HG02642 (cell line): ENCODE results near the gene GABARAPL2.

Source experiments
- ATAC-seq: cut with Tn5 transposase; IDR thresholded peaks from one replicate; pipeline ENCODE4 v1.9.1; 2021; ENCODE audit warnings: mild to moderate bottlenecking; ENCODE audit not compliant: unreplicated experiment, poor library complexity

Gene GABARAPL2

GRCh38 chr16:75550211-75550662 lies 15.9 kb upstream of the GABARAPL2 start:
- peak; percentile 75 for ATAC-seq

GRCh38 chr16:75552951-75553350 lies 13.2 kb upstream of the GABARAPL2 start:
- no peak for ATAC-seq

GRCh38 chr16:75555213-75555706 lies 10.9 kb upstream of the GABARAPL2 start:
- peak; percentile 14 for ATAC-seq

GRCh38 chr16:75555707-75556430 lies 10.3 kb upstream of the GABARAPL2 start, which contains the start of gene TMEM231:
Gene TMEM231, minus strand, starts transcription at chr16:75556252. Its CDS starts 43 bp downstream, at chr16:75556209.
- peak; percentile 98 for ATAC-seq

GRCh38 chr16:75556431-75556950 lies 9.7 kb upstream of the GABARAPL2 start:
- ATAC-seq = no peak

- no peak for ATAC-seq
These were observed 7.3 kb upstream of the GABARAPL2 start for GRCh38 chr16:75558846-75559401.

- ATAC-seq = no peak
These were observed 6.4 kb upstream of the GABARAPL2 start for GRCh38 chr16:75559564-75560372.

GRCh38 chr16:75565640-75566039 lies 539 bp upstream of the GABARAPL2 start:
- peak; percentile 7 for ATAC-seq

GRCh38 chr16:75566758-75567255 lies 628 bp downstream of the GABARAPL2 start:
- peak; percentile 16 for ATAC-seq

- no peak for ATAC-seq
These were observed 1.7 kb downstream of the GABARAPL2 start for GRCh38 chr16:75567911-75568310.

GRCh38 chr16:75570396-75571065 lies 4.4 kb downstream of the GABARAPL2 start:
- ATAC-seq = no peak

GRCh38 chr16:75572864-75573542 lies 6.8 kb downstream of the GABARAPL2 start:
- ATAC-seq = no peak

GRCh38 chr16:75573955-75574354 lies 7.8 kb downstream of the GABARAPL2 start:
- ATAC-seq = no peak

- no peak for ATAC-seq
These were observed 9.8 kb downstream of the GABARAPL2 start for GRCh38 chr16:75575958-75576357.

GRCh38 chr16:75576384-75576811 lies 10.2 kb downstream of the GABARAPL2 start:
- peak; percentile 74 for ATAC-seq

GRCh38 chr16:75578212-75578611 lies 12.0 kb downstream of the GABARAPL2 start:
- no peak for ATAC-seq

- no peak for ATAC-seq
These were observed 12.5 kb downstream of the GABARAPL2 start for GRCh38 chr16:75578725-75579124.

GRCh38 chr16:75579281-75579834 lies 13.2 kb downstream of the GABARAPL2 start:
- no peak for ATAC-seq

- peak; percentile 58 for ATAC-seq
These were observed 17.9 kb downstream of the GABARAPL2 start for GRCh38 chr16:75584108-75584507.
